Right lobe of liver (tissue), 6 donors: ENCODE data around the gene EMILIN2. TPM values are rescaled to one million over a fixed set of nuclear protein-coding genes. Genes with fewer than 3 reads are reported as not detected.

ENCODE experiments used
- ATAC-seq, 4 donors: fragments of 200-7000 bp; cut with Tn5 transposase; one replicate each; pipeline ENCODE4 v1.9.1; 2020; ENCODE audit warnings: mild to moderate bottlenecking in 4 of 4, moderate library complexity in 4 of 4
- DNase-seq, 3 donors: peaks; one replicate each; pipeline ENCODE4 v3.0.0-alpha.2; 2020
- H3K27ac ChIP-seq, 3 donors: fragments of 200-600 bp; one replicate each; pipeline ENCODE4 v1.8.0; 2022
- H3K27me3 ChIP-seq, 2 donors: fragments of 200-600 bp; one replicate each; pipeline ENCODE4 v1.8.0; 2022
- H3K36me3 ChIP-seq, 4 donors: fragments of 200-600 bp; sonication (generic) in 1 of 4; one replicate each; pipeline versions ENCODE4 v1.5.1 to v1.8.0; 2017 to 2022; ENCODE audit warnings: control low read depth in 1 of 4
- H3K4me1 ChIP-seq, 4 donors: fragments of 200-600 bp; sonication (generic) in 1 of 4; one replicate each; pipeline versions ENCODE4 v1.5.1 to v1.8.0; 2017 to 2022; ENCODE audit warnings: control low read depth in 1 of 4
- H3K4me3 ChIP-seq, 3 donors: fragments of 200-600 bp; one replicate each; pipeline ENCODE4 v1.8.0; 2022
- H3K9me3 ChIP-seq, 4 donors: fragments of 200-600 bp; sonication (generic) in 1 of 4; one replicate each; pipeline versions ENCODE4 v1.5.1 to v1.8.0; 2017 to 2022; ENCODE audit warnings: control low read depth in 1 of 4
- CTCF ChIP-seq, 4 donors: fragments of 200-600 bp in 3 of 4; fragments of 450-650 bp in 1 of 4; IDR thresholded peaks; one replicate each; pipeline versions ENCODE4 v1.5.1 to v1.8.0; 2016 to 2022; ENCODE audit warnings: antibody characterized with exemption in 4 of 4, mild to moderate bottlenecking in 2 of 4
- POLR2A ChIP-seq: fragments of 450-650 bp; IDR thresholded peaks from one replicate; pipeline ENCODE4 v1.6.1; 2017; ENCODE audit warnings: antibody characterized with exemption, mild to moderate bottlenecking
- WGBS: methylation state at CpG from one replicate; pipeline ENCODE4 v1.1.6; 2018; ENCODE audit warnings: low coverage, low lambda C conversion rate; ENCODE audit not compliant: insufficient coverage; ENCODE audit errors: missing lambda C conversion rate; 5-methylcytosine and 5-hydroxymethylcytosine counted together
- intact Hi-C, 2 donors: fragments of 100-400 bp; cut with DNase I; formaldehyde crosslinking; loops; one replicate each; pipeline versions ENCODE4 v1.11.2 to v1.14.1; 2022
- total RNA-seq, 6 experiments: library from RNA; depleted of rRNA in 2 of 6; stranded (reverse); fragments of >200 nt in 2 of 6; fragmentation: NEBNext Ultra II Directional in 3 of 6; extraction: Animal tissue kit (Norgen Biotek cat#: 25700) in 3 of 6; gene quantifications; one replicate each; pipeline versions ENCODE4 v1.1.0 to v1.2.4, GENCODE V29; 2016 to 2023
- donor health status: DM: no; HTN: yes; CAD: no.
- donor health status: DM: no; HTN: no; CAD: no.
- donor health status: DM: no; HTN: no; CAD: no.
- donor health status: DM: no; HTN: yes; CAD: no.
- donor health status: DM: no; HTN: yes; CAD: no.

EMILIN2 gene
- total RNA-seq, 6 experiments from 2014 or later, result 0.99 to 4.4 (median 2.3) TPM

GRCh38 chr18:2932247-2933181, 85.7 kb downstream of the EMILIN2 start:
- peak; percentile 64 to 81 (median 70) for TF ChIP-seq CTCF (IDR thresholded peaks at IDR 0.05)
- no peak for TF ChIP-seq POLR2A
- peak; percentile 59 to 77 (median 66) for ATAC-seq
- no peak for DNase-seq
- Histone ChIP-seq H3K4me3 (no peak overlapping the region), H3K9me3 (no peaks in the 10 kb centered on the region), H3K27me3 (no peaks in the 10 kb centered on the region), H3K27ac (peak overlapping the region in 1 of 3 donors; percentile 10), H3K4me1 (no peaks in the 10 kb centered on the region), H3K36me3 (peaks cover 9 to 97% (median 57%) of the 10 kb centered on the region in 4 donors)
- 21% methylated on average over 3 of the region's 10 CpGs for WGBS
- intact Hi-C loops, result loop anchor here in 1 of 2 donors (10.0 kb wide), 2 partner anchors 52 to 312 kb away; partner anchors contain the start of gene MYL12A

- DNase-seq, result no peak
- H3K9me3 ChIP-seq, result no peaks in the 10 kb centered on the region
- H3K27ac ChIP-seq, result no peak overlapping the region
- 56% methylated on average over 3 of the region's 3 CpGs for WGBS
- peaks cover 9 to 97% (median 56%) of the 10 kb centered on the region in 4 donors for H3K36me3 ChIP-seq
- no peak for TF ChIP-seq CTCF (IDR thresholded peaks at IDR 0.05)
- no peak for TF ChIP-seq POLR2A
- H3K4me1 ChIP-seq, result peaks cover 0 to 14% (median 6%) of the 10 kb centered on the region in 4 donors
- H3K27me3 ChIP-seq, result no peaks in the 10 kb centered on the region
- no peak overlapping the region for H3K4me3 ChIP-seq
- ATAC-seq, result no peak
- intact Hi-C loops, result loop anchor here in 1 of 2 donors (10.0 kb wide), 2 partner anchors 51 to 311 kb away; partner anchors contain the start of gene MYL12A
Observed at GRCh38 chr18:2933995-2934394, 87.2 kb downstream of the EMILIN2 start.

- peaks cover 2 to 93% (median 48%) of the 10 kb centered on the region in 4 donors for H3K36me3 ChIP-seq
- WGBS, result 63% methylated on average over 3 of the region's 3 CpGs
- ATAC-seq (no peak), DNase-seq (no peak)
- peak overlapping the region in 1 of 3 donors; percentile 20 for H3K27ac ChIP-seq
- no peaks in the 10 kb centered on the region for H3K9me3 ChIP-seq
- intact Hi-C loops, result loop anchor here in 1 of 2 donors (10.0 kb wide), 2 partner anchors 49 to 309 kb away; partner anchors contain the start of gene MYL12A
- TF ChIP-seq POLR2A (no peak), CTCF (IDR thresholded peaks at IDR 0.05) (no peak)
- no peaks in the 10 kb centered on the region for H3K27me3 ChIP-seq
- H3K4me1 ChIP-seq, result peaks cover 0 to 24% (median 11%) of the 10 kb centered on the region in 4 donors
- no peak overlapping the region for H3K4me3 ChIP-seq
Observed at GRCh38 chr18:2935438-2936192, 88.8 kb downstream of the EMILIN2 start.

GRCh38 chr18:2939317-2939716, 92.5 kb downstream of the EMILIN2 start:
- H3K36me3 ChIP-seq, result peaks cover 0 to 64% (median 30%) of the 10 kb centered on the region in 4 donors
- H3K27me3 ChIP-seq, result no peaks in the 10 kb centered on the region
- ATAC-seq (peak; percentile 91 to 99 (median 96)), DNase-seq (peak; percentile 81 to 93 (median 91))
- H3K4me1 ChIP-seq, result peaks cover 0 to 24% (median 11%) of the 10 kb centered on the region in 4 donors
- no peaks in the 10 kb centered on the region for H3K9me3 ChIP-seq
- intact Hi-C loops, result loop anchor here in 1 of 2 donors (10.0 kb wide), 2 partner anchors 45 to 305 kb away; partner anchors contain the start of gene MYL12A
- peak; percentile 23 for TF ChIP-seq POLR2A
- TF ChIP-seq CTCF (IDR thresholded peaks at IDR 0.05), result no peak
- H3K4me3 ChIP-seq, result no peak overlapping the region
- 30% methylated on average over 7 of the region's 7 CpGs for WGBS
- peak overlapping the region; percentile 19 to 85 (median 64) for H3K27ac ChIP-seq
